HG03064 (cell line): ENCODE results near the gene FRS3.
"Not testable (repeated sequence)": the region's sequence is repeated elsewhere in the genome, so short reads cannot be mapped to it uniquely, and the experiment has no call there.

Source experiments
- ATAC-seq: cut with Tn5 transposase; IDR thresholded peaks from one replicate; pipeline ENCODE4 v1.9.1; 2021; ENCODE audit warnings: low read depth; ENCODE audit not compliant: unreplicated experiment

Gene FRS3

DNA sequence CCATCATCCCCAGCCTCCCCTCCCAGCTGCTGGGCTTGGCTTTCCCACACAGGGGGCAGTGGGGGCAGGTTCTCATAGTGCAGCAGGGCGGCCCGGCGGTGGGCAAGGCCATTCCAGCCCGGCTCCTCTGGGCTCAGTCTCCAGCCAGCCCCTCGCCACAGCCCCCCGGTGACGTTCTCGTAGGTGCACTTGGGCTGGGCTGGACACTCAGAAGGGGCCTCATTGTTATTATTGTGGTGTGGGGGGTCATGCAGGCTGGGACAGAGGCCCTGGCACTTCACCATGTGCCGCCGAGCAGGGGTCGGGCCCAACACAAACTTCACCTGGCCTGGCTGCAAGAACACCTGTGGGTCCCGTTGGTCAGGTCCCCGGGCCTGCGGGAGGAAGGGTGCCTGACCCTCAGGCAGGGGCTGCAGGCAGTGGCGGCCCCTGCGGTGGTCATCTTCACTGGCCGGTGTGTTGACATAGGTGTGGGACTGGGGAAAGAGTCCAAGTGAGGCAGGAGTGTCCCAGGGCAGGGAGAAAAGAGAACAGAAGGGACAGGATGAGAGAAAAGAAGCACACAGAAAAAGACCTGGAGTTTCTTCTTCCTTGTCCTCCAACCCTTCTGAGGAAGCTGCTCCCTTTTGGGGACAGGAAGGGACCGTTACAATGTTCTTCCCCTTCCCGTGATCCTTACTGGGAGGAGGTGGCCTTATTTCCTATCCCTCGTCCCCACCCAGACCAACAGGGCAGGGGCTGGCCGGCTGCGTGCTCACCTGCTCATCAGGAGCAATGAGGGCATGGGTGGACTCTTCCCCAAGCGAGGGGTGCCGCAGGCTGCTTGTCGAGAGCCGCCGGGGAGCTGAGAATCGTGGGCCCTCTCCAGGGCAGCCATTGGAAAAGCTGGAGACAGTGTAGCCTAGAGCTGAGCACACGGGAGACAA, 8.4 kb downstream of the FRS3 start:
- ATAC-seq: no peak

DNA sequence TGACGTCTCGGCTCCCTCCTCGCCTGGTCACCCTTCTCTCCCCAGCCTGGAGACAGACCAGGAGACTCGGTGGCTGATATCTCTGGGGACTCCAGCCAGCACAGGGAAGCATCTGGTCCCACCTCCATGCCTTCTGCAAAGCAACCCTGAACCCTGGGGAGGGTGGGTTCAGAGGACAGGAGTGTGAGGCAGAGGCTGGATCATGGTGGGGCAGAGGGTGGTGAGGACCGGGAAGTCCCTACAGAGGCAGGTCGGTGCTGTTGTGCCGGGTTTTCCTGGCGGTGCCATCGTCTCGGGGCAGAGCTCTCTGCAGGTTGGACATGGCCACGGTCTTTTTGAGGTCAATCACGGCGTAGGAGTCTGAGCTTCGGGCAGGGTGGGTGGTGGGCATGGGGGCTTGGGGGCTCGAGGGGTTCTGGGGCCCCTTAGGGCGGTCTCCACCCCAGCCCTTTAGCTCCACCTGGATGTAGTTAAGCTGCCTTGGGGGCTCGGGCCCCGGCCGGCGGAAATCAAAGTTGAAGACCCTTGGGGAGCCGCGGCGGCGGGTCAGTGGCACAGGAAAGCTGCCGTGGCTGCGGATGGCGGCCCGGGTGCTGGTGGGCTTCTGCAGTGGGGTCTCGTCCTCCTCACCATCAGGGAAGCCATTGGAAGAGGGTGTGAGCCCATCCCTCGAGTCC, 9.2 kb downstream of the FRS3 start:
- no peak for ATAC-seq

DNA sequence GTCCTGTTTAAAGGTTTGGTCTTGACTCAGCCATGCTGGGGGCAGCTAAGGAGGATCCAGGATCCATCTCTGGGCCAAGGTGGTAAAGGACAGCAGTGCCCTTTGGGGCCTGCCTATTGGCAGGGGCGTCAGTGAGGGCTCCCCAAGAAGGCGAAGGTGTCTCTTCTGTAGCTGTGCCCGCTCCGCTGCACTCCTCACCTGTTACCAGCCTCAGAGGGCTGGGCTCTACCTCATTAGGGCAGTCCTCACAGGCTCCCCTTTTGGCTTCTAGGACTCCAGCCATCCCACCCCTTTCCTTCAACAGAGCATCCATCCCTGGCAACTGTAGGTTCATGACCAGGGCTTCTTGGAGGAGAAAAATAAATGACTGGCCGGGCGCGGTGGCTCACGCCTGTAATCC, 10.3 kb downstream of the FRS3 start:
- no peak for ATAC-seq

DNA sequence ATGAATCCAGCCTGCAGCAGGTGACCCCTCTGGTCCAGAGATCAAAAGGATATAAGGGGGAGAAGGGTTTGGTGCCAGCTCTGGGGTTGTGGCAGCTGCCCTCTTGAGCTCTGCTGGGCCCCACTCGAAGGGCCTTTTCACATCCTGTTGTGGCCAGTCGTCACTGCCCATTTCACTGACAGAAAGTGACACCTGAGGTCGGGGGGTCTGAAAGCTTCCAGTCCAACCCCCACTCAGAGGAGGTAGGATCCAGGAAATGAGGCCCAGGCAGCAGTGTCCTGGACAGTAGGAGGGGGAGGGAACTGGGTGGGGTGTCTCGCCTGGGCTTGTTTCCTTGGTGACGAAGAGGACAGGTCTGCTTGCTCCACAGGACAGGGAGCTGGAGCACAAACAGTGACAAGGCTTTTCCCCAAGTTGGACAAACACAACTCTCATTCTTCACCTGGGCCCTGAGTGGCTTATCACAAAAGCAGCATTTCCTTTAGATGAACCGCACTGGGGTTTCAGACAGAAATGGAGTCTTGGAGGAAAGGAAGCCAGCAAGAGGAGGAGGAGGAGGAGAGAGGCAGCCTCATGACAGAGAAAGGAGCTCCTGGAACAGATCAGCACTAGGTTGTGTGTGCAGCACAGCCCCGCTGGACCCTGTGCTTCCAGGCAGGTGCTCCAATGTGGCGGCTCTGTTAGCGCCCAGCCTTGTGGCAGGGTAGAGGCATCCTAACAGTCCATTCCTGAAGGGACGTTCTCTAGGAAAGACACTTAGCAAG, 11.0 kb downstream of the FRS3 start:
- no peak for ATAC-seq

DNA sequence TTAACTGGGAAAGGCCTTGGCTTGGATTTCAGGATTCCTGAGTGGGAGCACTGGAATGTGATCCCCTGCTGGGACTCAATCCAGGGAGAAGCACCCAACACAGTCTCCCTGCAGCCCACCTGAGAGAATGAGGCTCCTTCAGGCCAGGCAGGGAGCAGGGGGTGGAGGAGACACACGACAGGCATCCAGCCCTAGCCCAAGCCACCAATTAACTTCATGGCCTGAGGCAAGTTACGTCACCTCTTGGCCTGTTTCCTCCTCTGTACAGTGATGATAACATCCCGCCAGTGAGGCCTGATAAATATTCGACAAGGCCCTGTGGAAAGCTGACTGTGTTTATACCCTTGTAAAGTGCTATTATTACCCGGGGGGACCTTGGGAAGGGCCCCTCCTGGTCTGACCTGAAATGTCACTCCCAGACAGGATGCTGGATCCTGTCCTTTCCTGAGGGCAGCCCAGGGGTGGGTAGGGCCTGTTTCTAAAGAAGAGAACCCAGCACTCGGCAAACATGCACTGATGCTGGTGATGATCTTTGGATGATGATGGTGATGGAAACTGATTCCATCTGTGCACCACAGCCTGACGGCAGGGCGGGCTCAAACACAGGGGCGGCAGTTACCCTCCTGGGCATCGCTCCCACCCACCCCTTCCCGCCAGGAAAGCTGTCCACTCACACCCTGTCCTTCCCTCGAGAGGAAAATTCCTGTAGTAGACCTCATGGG, 12.4 kb downstream of the FRS3 start:
- no peak for ATAC-seq

DNA sequence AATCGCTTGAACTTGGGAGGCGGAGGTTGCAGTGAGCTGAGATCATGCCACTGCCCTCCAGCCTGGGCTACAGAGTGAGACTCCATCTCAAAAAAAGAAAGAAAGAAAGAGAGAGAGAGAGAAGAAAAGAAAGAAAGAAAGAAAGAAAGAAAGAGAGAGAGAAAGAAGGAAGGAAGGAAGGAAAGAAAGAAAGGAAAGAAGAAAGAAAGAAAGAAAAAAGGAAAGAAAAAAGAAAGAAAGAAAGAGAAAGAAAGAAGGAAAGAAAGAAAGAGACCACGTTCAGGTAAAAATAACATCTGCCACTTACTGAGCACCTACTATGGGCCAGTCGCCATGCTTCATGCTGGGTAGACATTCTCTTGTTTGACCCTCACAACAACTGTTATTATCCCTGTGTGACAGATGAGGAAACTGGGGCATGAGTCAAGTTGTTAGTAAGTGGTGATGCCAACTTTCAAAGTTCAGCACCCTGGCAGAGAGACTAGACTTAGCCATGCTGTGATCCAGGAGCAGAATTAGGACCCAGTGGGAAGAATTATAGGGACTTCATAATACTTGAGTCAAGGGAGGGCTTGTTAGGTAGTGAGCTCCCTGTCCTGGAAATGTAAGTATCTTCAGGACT, 13.5 kb downstream of the FRS3 start:
- not testable (repeated sequence) for ATAC-seq

DNA sequence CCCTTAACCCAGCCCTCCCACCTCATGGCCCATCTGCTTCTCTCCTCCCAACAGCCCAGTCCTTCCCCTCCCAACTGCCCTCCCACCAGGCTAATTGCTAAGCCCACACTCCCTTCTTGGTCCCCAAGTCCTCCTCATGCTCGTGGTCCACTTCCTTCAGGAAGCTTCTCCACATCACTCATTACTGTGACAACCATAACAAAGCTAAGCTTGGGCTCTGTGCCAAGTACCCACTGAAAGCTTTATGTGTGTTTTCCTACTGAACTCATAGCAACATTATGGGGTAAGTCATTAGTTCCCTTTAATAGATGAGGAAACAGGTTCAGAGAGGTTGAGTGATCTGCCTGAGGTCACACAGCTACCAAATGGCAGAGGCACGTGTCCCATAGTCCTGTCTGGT, 16.2 kb downstream of the FRS3 start:
- no peak for ATAC-seq

DNA sequence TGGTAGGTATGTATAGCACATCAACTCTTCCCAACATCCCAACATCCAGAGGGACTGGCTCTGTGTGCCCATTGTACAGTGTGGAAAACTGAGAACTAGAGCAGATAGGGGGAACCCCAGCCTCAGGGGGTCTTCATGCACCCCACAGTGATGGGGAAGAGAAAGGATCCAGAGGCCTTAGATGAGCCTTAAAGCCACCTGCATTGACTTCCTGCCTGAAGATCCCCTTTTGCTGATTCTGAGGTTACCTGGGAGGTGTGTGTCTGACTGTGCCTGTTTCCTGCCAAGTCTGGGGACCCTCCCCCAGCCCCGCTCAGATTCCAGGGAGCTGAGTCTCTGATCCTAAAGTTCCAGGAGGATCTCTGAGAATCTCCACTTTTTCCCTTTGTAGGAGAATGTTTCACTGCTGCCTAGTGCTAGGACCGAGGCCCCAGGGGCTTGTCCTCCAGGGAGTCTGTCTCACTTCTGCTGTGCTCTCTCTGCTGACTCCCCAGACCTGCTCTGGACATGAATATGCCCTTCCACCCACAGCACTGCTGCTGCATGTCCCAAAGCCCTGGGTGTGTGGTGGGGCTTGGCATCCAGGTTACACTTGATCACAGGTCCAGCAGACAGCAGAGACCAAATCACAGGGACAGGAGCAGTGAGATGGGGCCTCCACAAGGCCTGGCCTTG, 19.7 kb downstream of the FRS3 start:
- no peak for ATAC-seq

DNA sequence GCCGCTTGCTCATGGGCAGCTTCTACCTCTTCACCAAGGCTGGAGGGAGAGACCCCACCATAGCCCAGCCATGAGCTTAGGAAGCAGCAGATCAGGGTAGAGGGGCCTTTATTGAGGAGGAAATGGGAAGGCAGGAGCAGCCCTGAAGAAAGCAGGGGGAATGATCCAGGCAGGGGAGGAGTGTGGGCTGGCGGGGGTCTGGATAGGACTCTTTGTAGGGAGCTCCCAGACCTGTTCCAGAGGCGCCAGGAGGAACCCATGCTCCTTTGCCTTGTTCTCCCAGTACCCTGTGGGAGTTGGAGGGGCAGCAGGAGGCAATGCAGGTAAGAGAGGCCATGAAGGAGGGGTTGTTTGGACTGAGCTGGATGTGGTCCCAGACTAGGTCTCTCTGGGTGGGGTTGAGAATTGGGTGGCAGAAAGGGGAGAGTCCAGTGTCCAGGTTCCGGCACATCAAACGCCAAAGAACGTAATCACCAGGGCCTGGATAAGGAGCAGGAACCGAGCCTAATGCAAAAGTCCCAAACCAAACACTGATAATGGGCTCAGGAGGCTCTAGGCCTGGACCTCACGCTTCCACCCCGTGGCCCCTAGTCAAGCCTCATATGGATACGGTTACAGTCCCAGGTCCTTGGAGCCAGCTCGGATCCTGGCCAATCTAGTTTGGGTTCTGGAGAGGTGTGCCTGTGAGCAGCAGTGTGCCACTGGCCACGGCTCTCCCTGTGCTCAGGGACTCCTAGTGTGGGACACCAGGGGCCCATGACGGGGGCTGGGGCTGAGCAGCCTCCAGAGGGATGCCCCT, 20.4 kb downstream of the FRS3 start:
- ATAC-seq: no peak

DNA sequence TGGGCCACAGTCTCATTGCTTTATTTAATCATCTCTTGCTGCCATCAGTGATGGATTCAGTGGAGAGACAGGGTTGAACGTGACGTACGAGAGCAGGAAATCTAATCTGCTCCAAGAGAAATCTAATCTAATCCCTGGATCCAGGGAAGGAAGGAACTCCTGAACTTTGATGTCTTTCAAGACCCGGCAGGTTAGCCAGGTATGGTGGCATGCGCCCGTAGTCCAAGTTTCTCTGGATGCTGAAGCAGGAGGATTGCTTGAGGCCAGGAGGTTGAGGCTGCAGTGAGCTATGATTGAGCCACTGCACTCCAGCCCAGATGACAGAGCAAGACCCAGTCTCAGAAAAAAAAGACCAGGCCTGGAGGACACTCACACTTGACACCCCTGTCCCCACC, 21.1 kb downstream of the FRS3 start:
- ATAC-seq: no peak

DNA sequence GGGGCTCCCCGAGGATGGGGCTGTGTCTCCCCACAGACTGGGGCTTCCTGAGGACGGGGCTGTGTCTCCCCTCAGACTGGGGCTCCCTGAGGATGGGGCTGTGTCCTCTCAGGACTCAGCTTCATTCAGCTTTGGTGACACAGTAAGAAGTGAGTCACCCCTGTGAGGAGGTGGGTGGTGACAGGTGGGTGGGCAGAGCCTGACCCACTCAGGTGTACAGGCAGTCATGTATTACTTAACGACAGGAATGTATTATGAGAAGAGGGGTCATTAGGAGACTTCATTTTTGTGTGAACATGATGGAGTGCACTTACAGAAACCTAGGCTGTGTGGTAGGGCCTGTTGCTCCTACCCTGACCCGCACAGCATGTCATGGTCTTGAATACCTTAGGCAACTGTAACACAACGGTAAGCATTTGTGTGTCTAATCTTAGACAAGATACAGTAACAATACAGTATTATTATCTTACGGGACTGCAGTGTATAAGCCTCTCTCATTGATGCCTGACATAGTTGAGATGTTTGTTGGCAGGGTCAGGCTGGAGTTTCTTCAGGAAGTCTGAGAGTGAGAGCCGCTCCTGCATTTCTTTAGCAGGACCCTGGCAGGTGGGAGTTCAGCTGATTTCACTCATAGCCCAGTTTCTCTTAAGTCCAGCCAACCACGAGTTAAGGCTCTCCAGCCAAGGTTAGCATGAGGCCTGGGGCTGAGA, 21.6 kb downstream of the FRS3 start:
- no peak for ATAC-seq

DNA sequence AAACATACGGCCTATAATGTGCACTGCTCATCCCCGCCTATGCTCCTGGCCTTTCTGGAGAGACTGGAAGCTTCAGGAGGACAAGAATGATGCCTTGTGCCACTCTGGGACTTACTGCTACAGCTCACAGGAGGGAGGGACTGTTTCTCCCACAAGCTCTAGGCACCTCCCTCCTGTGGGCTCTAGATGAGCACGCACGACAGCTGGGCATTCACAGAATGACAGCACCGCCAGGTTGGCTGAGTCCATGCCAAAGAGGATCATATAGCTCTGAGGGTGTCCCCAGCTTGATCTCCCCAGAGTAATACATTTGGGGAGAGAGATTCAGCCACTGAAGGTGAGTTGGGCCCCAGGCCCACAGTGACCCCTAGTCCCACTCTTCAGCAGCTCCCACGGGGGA, 22.4 kb downstream of the FRS3 start:
- ATAC-seq: no peak

DNA sequence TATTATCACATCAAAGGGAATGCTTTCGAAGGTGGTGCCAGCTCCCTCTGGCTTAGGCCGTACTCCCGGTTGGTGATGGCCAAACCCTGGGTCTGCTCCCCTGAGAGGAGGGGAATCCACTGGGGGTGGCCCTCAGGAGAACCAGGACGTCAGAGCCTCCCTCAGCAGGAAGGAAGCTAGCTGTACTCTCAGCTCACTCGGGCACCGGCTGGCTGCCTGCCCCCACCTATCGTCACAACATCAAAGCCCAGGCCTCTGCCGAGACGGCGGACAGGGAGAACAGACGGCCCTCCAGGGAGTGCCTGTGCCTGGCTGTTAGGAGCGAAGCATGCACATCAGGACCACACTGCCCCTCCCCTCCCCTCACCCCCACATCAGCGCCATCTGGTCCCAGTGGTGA, 23.3 kb downstream of the FRS3 start:
- no peak for ATAC-seq

DNA sequence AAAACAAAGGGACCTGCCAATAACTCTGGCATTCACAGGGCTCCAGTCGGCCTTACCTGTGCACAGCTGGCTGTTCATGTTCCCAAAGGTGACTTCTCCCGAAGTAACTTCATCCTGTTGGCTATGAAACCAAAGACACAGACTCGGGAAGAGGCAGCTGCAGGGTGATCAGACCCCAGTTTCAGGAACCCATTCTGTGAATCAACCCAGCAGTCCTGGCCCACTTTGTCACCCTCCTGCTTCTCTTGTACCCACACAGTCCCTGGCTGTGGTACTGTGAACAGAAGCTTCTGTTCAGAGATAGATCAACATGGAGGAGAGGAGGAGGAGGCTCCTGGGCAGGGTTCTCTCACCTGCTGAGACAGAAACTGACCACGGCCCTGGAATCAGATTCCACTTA, 23.8 kb downstream of the FRS3 start:
- ATAC-seq: no peak

DNA sequence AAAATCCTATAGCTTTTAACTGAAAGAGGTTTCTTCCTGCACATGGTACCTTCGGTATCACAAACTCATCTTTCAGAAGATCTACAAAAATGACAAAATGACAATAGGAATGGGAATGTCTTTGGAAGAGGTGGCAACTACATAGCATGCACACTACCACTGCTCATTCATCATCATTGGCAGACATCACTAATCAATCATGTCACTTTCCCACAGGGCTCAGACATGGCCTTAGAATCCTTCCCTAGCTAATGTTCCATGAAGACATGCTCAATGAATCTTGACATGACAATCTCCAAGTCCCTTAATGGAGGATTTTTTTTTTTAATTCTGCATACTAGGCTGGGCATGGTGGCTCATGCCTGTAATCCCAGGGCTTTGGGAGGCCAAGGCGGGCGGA, 29.3 kb downstream of the FRS3 start:
- ATAC-seq: no peak

DNA sequence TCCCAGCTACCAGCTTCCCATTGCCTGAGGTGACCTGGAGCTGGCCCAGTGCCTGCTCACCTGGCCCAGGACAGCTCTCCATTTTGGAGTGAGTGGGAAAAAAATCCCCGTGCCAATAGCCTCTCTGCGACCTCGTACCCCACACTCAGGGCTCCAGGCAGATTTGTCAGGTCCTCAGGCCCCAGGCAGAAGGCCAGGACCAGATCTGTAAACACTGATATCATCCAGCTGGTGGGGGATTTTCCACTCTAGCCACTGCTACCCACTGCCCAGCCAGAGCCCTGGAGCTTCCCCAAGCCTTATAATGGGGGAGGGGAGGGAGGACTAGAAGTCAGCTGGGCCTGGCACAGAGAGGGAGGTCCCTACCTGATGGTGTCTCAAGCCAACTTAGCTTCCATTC, 31.2 kb downstream of the FRS3 start:
- ATAC-seq: no peak

DNA sequence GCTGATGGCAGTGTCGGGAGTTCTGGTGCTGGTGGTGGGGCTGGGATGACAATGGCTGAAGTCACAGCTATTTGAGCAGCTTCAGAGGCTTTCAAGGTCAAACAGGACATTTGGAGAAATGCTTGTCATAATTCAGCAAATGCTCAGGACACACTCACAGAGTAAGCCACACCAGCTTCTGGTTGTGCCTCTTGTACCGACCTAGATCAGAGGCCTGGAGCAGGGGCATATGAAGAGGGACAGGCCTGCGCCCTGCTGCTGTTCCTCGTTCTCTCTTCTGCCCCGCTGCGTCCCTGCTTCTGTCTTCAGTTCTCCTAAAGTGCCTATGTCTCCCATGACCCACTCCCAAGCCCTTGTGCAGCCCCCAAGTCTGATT, 31.6 kb downstream of the FRS3 start:
- ATAC-seq: no peak
